Smooth muscle cell (in vitro differentiated cells): Measurements from ENCODE around the gene DAPK1. TPM values are rescaled to one million over a fixed set of nuclear protein-coding genes. Genes with fewer than 3 reads are reported as not detected.

Experiments used
- DNase-seq: peaks from one replicate; lab custom pipeline; 2025; ENCODE audit not compliant: unreplicated experiment; lab: John Stamatoyannopoulos, UW
- H2AFZ ChIP-seq: fragments of 200-600 bp; sonication (generic); 2 replicates; pipeline ENCODE4 v1.6.0; 2016; ENCODE audit warnings: antibody characterized with exemption, low read depth, mild to moderate bottlenecking
- H3F3A ChIP-seq: fragments of 200-600 bp; sonication (generic); 2 replicates; pipeline ENCODE4 v1.6.0; 2017; ENCODE audit warnings: antibody characterized with exemption, low read depth
- H3K27ac ChIP-seq: fragments of 200-600 bp; sonication (generic); 2 replicates; pipeline ENCODE4 v1.5.1; 2016; ENCODE audit warnings: low read depth, mild to moderate bottlenecking
- H3K27me3 ChIP-seq: fragments of 200-600 bp; sonication (generic); 2 replicates; pipeline ENCODE4 v1.6.1; 2016; ENCODE audit warnings: low read depth, mild to moderate bottlenecking
- H3K36me3 ChIP-seq: fragments of 200-600 bp; sonication (generic); 2 replicates; pipeline ENCODE4 v1.5.1; 2016; ENCODE audit warnings: low read depth
- H3K4me1 ChIP-seq: fragments of 200-600 bp; sonication (generic); 2 replicates; pipeline ENCODE4 v1.5.1; 2016; ENCODE audit warnings: low read depth
- H3K4me2 ChIP-seq: fragments of 200-600 bp; sonication (generic); 2 replicates; pipeline ENCODE4 v1.6.0; 2016; ENCODE audit warnings: mild to moderate bottlenecking
- H3K4me3 ChIP-seq: fragments of 200-600 bp; sonication (generic); 2 replicates; pipeline ENCODE4 v1.5.1; 2016; ENCODE audit warnings: mild to moderate bottlenecking
- H3K79me2 ChIP-seq: fragments of 200-600 bp; sonication (generic); 2 replicates; pipeline ENCODE4 v1.6.0; 2016; ENCODE audit warnings: low read depth, mild to moderate bottlenecking
- H3K9ac ChIP-seq: fragments of 200-600 bp; sonication (generic); 2 replicates; pipeline ENCODE4 v1.6.0; 2016; ENCODE audit warnings: low read depth
- H3K9me3 ChIP-seq: fragments of 200-600 bp; sonication (generic); replicated peaks from 2 replicates; pipeline ENCODE4 v1.5.1; 2016; ENCODE audit warnings: low read depth
- H4K20me1 ChIP-seq: fragments of 200-600 bp; sonication (generic); 2 replicates; pipeline ENCODE4 v1.6.0; 2016; ENCODE audit warnings: low read depth
- CTCF ChIP-seq: fragments of 200-600 bp; sonication (generic); IDR thresholded peaks from 2 replicates; pipeline ENCODE4 v1.5.1; 2017; ENCODE audit warnings: borderline replicate concordance, mild to moderate bottlenecking, antibody characterized with exemption; ENCODE audit not compliant: insufficient read depth, poor library complexity, severe bottlenecking
- WGBS: methylation state at CpG from one replicate; pipeline ENCODE4 v1.1.7; 2016; ENCODE audit warnings: low lambda C conversion rate; 5-methylcytosine and 5-hydroxymethylcytosine counted together
- polyA plus RNA-seq: library from polyadenylated mRNA; unstranded; fragments of >200 nt; fragmentation: Nextera tagmentation; extraction: Ambion mirVana; gene quantifications from 2 replicates; pipeline ENCODE4 v1.2.1, GENCODE V29; 2016
- total RNA-seq: library from RNA; depleted of rRNA; stranded (reverse); fragments of >200 nt; gene quantifications from 2 replicates; pipeline ENCODE4 v1.2.3, GENCODE V29; 2014

The DAPK1 gene
- total and polyA plus RNA-seq, 2 experiments from 2014 or later = 12.6 to 20.3 TPM

- Histone ChIP-seq H3K27ac (no peak overlapping the region), H3K36me3 (no peaks in the 10 kb centered on the region), H3K9ac (no peak overlapping the region), H2AFZ (no peak overlapping the region), H3K27me3 (no peaks in the 10 kb centered on the region), H3K4me2 (no peak overlapping the region), H3K9me3 (no peaks in the 10 kb centered on the region), H4K20me1 (no peaks in the 10 kb centered on the region), H3K4me1 (peaks cover 39% of the 10 kb centered on the region), H3K79me2 (no peaks in the 10 kb centered on the region), H3F3A (peaks cover 34% of the 10 kb centered on the region), H3K4me3 (no peak overlapping the region)
- DNase-seq = no peak
- TF ChIP-seq CTCF = no peak
- WGBS = 70% methylated on average over 7 of the region's 7 CpGs
These were observed 106.3 kb downstream of the DAPK1 start for GRCh38 chr9:87603854-87604490.

GRCh38 chr9:87604886-87605588, 107.4 kb downstream of the DAPK1 start:
- Histone ChIP-seq H3K9ac (no peak overlapping the region), H3K4me1 (peaks cover 32% of the 10 kb centered on the region), H3K9me3 (no peaks in the 10 kb centered on the region), H4K20me1 (no peaks in the 10 kb centered on the region), H3K4me3 (no peak overlapping the region), H3K27ac (no peak overlapping the region), H3K79me2 (no peaks in the 10 kb centered on the region), H3K36me3 (no peaks in the 10 kb centered on the region), H3K27me3 (no peaks in the 10 kb centered on the region), H2AFZ (no peak overlapping the region), H3F3A (peaks cover 27% of the 10 kb centered on the region), H3K4me2 (no peak overlapping the region)
- TF ChIP-seq CTCF = no peak
- no peak for DNase-seq
- WGBS = 98% methylated on average over 23 of the region's 23 CpGs

GRCh38 chr9:87605676-87606075, 108.0 kb downstream of the DAPK1 start:
- peaks cover 29% of the 10 kb centered on the region for H3K4me1 ChIP-seq
- peak overlapping the region; percentile 41 for H3K4me2 ChIP-seq
- peaks cover 22% of the 10 kb centered on the region for H3F3A ChIP-seq
- WGBS = 55% methylated on average over 10 of the region's 10 CpGs
- H3K9ac ChIP-seq = no peak overlapping the region
- H3K79me2 ChIP-seq = no peaks in the 10 kb centered on the region
- no peak for TF ChIP-seq CTCF
- H3K9me3 ChIP-seq = no peaks in the 10 kb centered on the region
- H3K27ac ChIP-seq = peak overlapping the region; percentile 94
- no peaks in the 10 kb centered on the region for H3K27me3 ChIP-seq
- H3K36me3 ChIP-seq = no peaks in the 10 kb centered on the region
- no peak for DNase-seq
- no peak overlapping the region for H2AFZ ChIP-seq
- no peak overlapping the region for H3K4me3 ChIP-seq
- no peaks in the 10 kb centered on the region for H4K20me1 ChIP-seq
